SH-SY5Y (cell line): Measurements from ENCODE around the gene GPHN.

Experiments
- GATA2 ChIP-seq: IDR thresholded peaks from 2 replicates; pipeline ENCODE4 v1.6.1; 2011; ENCODE audit warnings: mild to moderate bottlenecking, low read depth, low read length
- GATA3 ChIP-seq: IDR thresholded peaks from 2 replicates; pipeline ENCODE4 v1.6.1; 2011; ENCODE audit warnings: low read depth, mild to moderate bottlenecking, low read length, moderate library complexity

- no peak for TF ChIP-seq GATA2
- no peak for TF ChIP-seq GATA3
Observed at GRCh38 chr14:67173719-67174118, 665.8 kb downstream of the GPHN start.
